Caco-2 (cell line): Measurements from ENCODE around the gene CAMTA2. TPM values are rescaled to one million over a fixed set of nuclear protein-coding genes. Genes with fewer than 3 reads are reported as not detected.
A peak's percentile ranks its signal among the peaks of the same experiment; 100 is the strongest.

ENCODE experiments used
- BruUV-seq: library from RNA; stranded (reverse); fragments of 400-500 nt; replicated peaks from 2 replicates; lab custom pipeline; 2021; lab: Mats Ljungman, UMichigan
- CTCF ChIA-PET: fragments of 300-600 bp; sonication (Branson Sonifier 250); formaldehyde crosslinking; loops from one replicate; lab custom pipeline; 2022; ENCODE audit warnings: antibody characterized with exemption; lab: Charles Lee
- POLR2A ChIA-PET: fragments of 300-600 bp; sonication (Branson Sonifier 250); formaldehyde crosslinking; loops from one replicate; lab custom pipeline; 2022; ENCODE audit warnings: antibody characterized with exemption; lab: Charles Lee
- DNase-seq, 2 experiments: peaks; one replicate each; pipeline versions ENCODE4 v3.0.0 to v3.0.0-alpha.2; 2020 to 2022
- H3K27me3 ChIP-seq: replicated peaks from 2 replicates; pipeline ENCODE4 v1.6.0; 2011; ENCODE audit warnings: low read length; ENCODE audit not compliant: control insufficient read depth, insufficient read depth
- H3K36me3 ChIP-seq: 2 replicates; pipeline ENCODE4 v1.5.1; 2011; ENCODE audit warnings: low read length; ENCODE audit not compliant: control insufficient read depth, insufficient read depth
- H3K4me1 ChIP-seq: fragments of 250-450 bp; sonication (Bioruptor Pico); 2 replicates; pipeline ENCODE4 v1.5.1; 2020; ENCODE audit warnings: mild to moderate bottlenecking
- H3K4me3 ChIP-seq: 2 replicates; pipeline ENCODE4 v1.5.1; 2011; ENCODE audit warnings: low read depth, mild to moderate bottlenecking, control low read depth, low read length
- H3K9me3 ChIP-seq: fragments of 250-450 bp; sonication (Bioruptor Pico); 2 replicates; pipeline ENCODE4 v1.5.1; 2020; ENCODE audit warnings: mild to moderate bottlenecking, moderate library complexity
- H3K27ac Mint-ChIP-seq: one replicate; pipeline ENCODE4 v1.8.0; 2022; ENCODE audit warnings: mixed read lengths; ENCODE audit not compliant: unreplicated experiment
- H3K27me3 Mint-ChIP-seq: one replicate; pipeline ENCODE4 v1.8.0; 2022; ENCODE audit warnings: mixed read lengths; ENCODE audit not compliant: insufficient read depth, unreplicated experiment
- H3K36me3 Mint-ChIP-seq: one replicate; pipeline ENCODE4 v1.8.0; 2022; ENCODE audit warnings: mild to moderate bottlenecking, mixed read lengths; ENCODE audit not compliant: insufficient read depth, unreplicated experiment
- H3K4me1 Mint-ChIP-seq: one replicate; pipeline ENCODE4 v1.8.0; 2022; ENCODE audit warnings: low read depth, mixed read lengths; ENCODE audit not compliant: unreplicated experiment
- H3K4me3 Mint-ChIP-seq: one replicate; pipeline ENCODE4 v1.8.0; 2022; ENCODE audit warnings: mild to moderate bottlenecking, moderate library complexity, mixed read lengths; ENCODE audit not compliant: unreplicated experiment
- H3K9me3 Mint-ChIP-seq: one replicate; pipeline ENCODE4 v1.8.0; 2022; ENCODE audit warnings: mixed read lengths; ENCODE audit not compliant: unreplicated experiment
- intact Hi-C: fragments of 100-400 bp; cut with micrococcal nuclease; formaldehyde crosslinking; loops from one replicate; pipeline ENCODE4 v1.10.0; 2022; ENCODE audit not compliant: unreplicated experiment
- total RNA-seq: library from RNA; stranded (reverse); gene quantifications from 2 replicates; pipeline ENCODE4 v1.2.3, GENCODE V29; 2022
- TF ChIP-seq, protein P1 (sequence below), 2 experiments: fragments of 200-600 bp in 1 of 2; IDR thresholded peaks; 1 replicate in 1 of 2; 2 replicates in 1 of 2; pipeline versions ENCODE4 v1.5.1 to v1.8.0; 2011 to 2022; ENCODE audit warnings: antibody characterized with exemption in 1 of 2, control low read depth in 1 of 2, inconsistent platforms in 1 of 2, low read depth in 1 of 2, low read length in 1 of 2, mild to moderate bottlenecking in 1 of 2, moderate library complexity in 1 of 2; ENCODE audit not compliant: insufficient read depth in 1 of 2, severe bottlenecking in 1 of 2, unreplicated experiment in 1 of 2

Gene CAMTA2
- total RNA-seq, 1 experiment from 2014 or later, result 18.8 TPM

- TF ChIP-seq, protein P1, sequence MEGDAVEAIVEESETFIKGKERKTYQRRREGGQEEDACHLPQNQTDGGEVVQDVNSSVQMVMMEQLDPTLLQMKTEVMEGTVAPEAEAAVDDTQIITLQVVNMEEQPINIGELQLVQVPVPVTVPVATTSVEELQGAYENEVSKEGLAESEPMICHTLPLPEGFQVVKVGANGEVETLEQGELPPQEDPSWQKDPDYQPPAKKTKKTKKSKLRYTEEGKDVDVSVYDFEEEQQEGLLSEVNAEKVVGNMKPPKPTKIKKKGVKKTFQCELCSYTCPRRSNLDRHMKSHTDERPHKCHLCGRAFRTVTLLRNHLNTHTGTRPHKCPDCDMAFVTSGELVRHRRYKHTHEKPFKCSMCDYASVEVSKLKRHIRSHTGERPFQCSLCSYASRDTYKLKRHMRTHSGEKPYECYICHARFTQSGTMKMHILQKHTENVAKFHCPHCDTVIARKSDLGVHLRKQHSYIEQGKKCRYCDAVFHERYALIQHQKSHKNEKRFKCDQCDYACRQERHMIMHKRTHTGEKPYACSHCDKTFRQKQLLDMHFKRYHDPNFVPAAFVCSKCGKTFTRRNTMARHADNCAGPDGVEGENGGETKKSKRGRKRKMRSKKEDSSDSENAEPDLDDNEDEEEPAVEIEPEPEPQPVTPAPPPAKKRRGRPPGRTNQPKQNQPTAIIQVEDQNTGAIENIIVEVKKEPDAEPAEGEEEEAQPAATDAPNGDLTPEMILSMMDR (IDR thresholded peaks at IDR 0.05; ENCODE audit: insufficient read depth in 1 of 2, low read depth in 1 of 2, low read length in 1 of 2, severe bottlenecking in 1 of 2, unreplicated experiment in 1 of 2), result peak in 1 of 2 experiments; percentile 4
- peak in 1 of 2 experiments; percentile 30 for DNase-seq
- peaks cover 43% of the 10 kb centered on the region for H3K36me3 Mint-ChIP-seq
- no peaks in the 10 kb centered on the region for H3K4me1 ChIP-seq
- H3K4me3 Mint-ChIP-seq, result no peak overlapping the region
- no peak overlapping the region for H3K27ac Mint-ChIP-seq
- CTCF ChIA-PET, result no interaction called here
- H3K36me3 ChIP-seq, result no peaks in the 10 kb centered on the region
- no peaks in the 10 kb centered on the region for H3K27me3 Mint-ChIP-seq
- no peaks in the 10 kb centered on the region for H3K9me3 ChIP-seq
- POLR2A ChIA-PET, result no interaction called here
- H3K4me1 Mint-ChIP-seq, result peaks cover 7% of the 10 kb centered on the region
- no peaks in the 10 kb centered on the region for H3K27me3 ChIP-seq
- BruUV-seq, result no TSS peak
- H3K4me3 ChIP-seq, result no peak overlapping the region
- intact Hi-C loops, result no loop called here
- H3K9me3 Mint-ChIP-seq, result no peaks in the 10 kb centered on the region
Measured at GRCh38 chr17:5019475-5019956, 32.0 kb upstream of the CAMTA2 start.

- ChIA-PET CTCF (no interaction called here), POLR2A (interaction anchor here (0.6 kb wide), 1 partner anchor 915 kb away, joined by 3 read pairs; no protein-coding TSS in a partner anchor)
- intact Hi-C loops, result no loop called here
- no peak overlapping the region for H3K27ac Mint-ChIP-seq
- Histone ChIP-seq H3K36me3 (no peaks in the 10 kb centered on the region; the same call in 1 of the 2 replicates), H3K27me3 (no peaks in the 10 kb centered on the region), H3K4me3 (no peak overlapping the region), H3K9me3 (no peaks in the 10 kb centered on the region), H3K4me1 (no peaks in the 10 kb centered on the region)
- no peaks in the 10 kb centered on the region for H3K9me3 Mint-ChIP-seq
- peaks cover 23% of the 10 kb centered on the region for H3K36me3 Mint-ChIP-seq
- DNase-seq, result no peak
- H3K27me3 Mint-ChIP-seq, result no peaks in the 10 kb centered on the region
- BruUV-seq, result no TSS peak
- no peaks in the 10 kb centered on the region for H3K4me1 Mint-ChIP-seq
- no peak overlapping the region for H3K4me3 Mint-ChIP-seq
- TF ChIP-seq, protein P1 (IDR thresholded peaks at IDR 0.05; ENCODE audit: insufficient read depth in 1 of 2, low read depth in 1 of 2, low read length in 1 of 2, severe bottlenecking in 1 of 2, unreplicated experiment in 1 of 2), result no peak
Measured at GRCh38 chr17:5014357-5014756, 26.9 kb upstream of the CAMTA2 start.

- Mint-ChIP-seq H3K4me3 (no peak overlapping the region), H3K36me3 (peaks cover 35% of the 10 kb centered on the region), H3K27me3 (no peaks in the 10 kb centered on the region), H3K4me1 (no peaks in the 10 kb centered on the region), H3K27ac (no peak overlapping the region), H3K9me3 (no peaks in the 10 kb centered on the region)
- Histone ChIP-seq H3K27me3 (no peaks in the 10 kb centered on the region), H3K9me3 (no peaks in the 10 kb centered on the region), H3K36me3 (no peaks in the 10 kb centered on the region; the same call in 1 of the 2 replicates), H3K4me1 (no peaks in the 10 kb centered on the region), H3K4me3 (no peak overlapping the region)
- CTCF ChIA-PET, result no interaction called here
- TF ChIP-seq, protein P1 (IDR thresholded peaks at IDR 0.05; ENCODE audit: insufficient read depth in 1 of 2, low read depth in 1 of 2, low read length in 1 of 2, severe bottlenecking in 1 of 2, unreplicated experiment in 1 of 2), result no peak
- no TSS peak for BruUV-seq
- no peak for DNase-seq
- POLR2A ChIA-PET, result no interaction called here
- intact Hi-C loops, result no loop called here
Measured at GRCh38 chr17:5011928-5012327, 24.5 kb upstream of the CAMTA2 start.
